Thyroid gland (tissue), 4 donors: ENCODE results near the gene CFAP97. TPM values are rescaled to one million over a fixed set of nuclear protein-coding genes. Genes with fewer than 3 reads are reported as not detected.

ENCODE experiments used
- DNase-seq, 2 donors: peaks; one replicate each; pipeline ENCODE4 v3.0.0-alpha.2; 2019
- H3K27ac ChIP-seq, 3 donors: fragments of 200-600 bp; sonication (generic); 1 replicate in 2 of 3; 2 replicates in 1 of 3; pipeline ENCODE4 v1.5.1; 2016 to 2019; ENCODE audit warnings: mild to moderate bottlenecking in 1 of 3, moderate library complexity in 1 of 3
- H3K27me3 ChIP-seq: fragments of 200-600 bp; sonication (generic); one replicate; pipeline ENCODE4 v1.5.1; 2019
- H3K36me3 ChIP-seq, 2 donors: fragments of 200-600 bp; sonication (generic); one replicate each; pipeline ENCODE4 v1.5.1; 2016 to 2019
- H3K4me1 ChIP-seq, 2 donors: fragments of 200-600 bp; sonication (generic); one replicate each; pipeline ENCODE4 v1.5.1; 2017 to 2019
- H3K4me3 ChIP-seq, 3 donors: fragments of 200-600 bp; sonication (generic); replicated peaks in 1 of 3; 1 replicate in 2 of 3; 2 replicates in 1 of 3; pipeline ENCODE4 v1.5.1; 2016; ENCODE audit warnings: mild to moderate bottlenecking in 1 of 3
- H3K9me3 ChIP-seq: fragments of 200-600 bp; sonication (generic); one replicate; pipeline ENCODE4 v1.5.1; 2017
- CTCF ChIP-seq, 6 experiments: fragments of 200-600 bp in 3 of 6; fragments of 450-650 bp in 3 of 6; sonication (generic) in 3 of 6; IDR thresholded peaks; one replicate each; pipeline ENCODE4 v1.5.1; 2016 to 2019; ENCODE audit warnings: antibody characterized with exemption in 6 of 6, mild to moderate bottlenecking in 2 of 6, inconsistent platforms in 1 of 6, moderate library complexity in 1 of 6
- POLR2A ChIP-seq, 2 donors: fragments of 450-650 bp; IDR thresholded peaks; one replicate each; pipeline ENCODE4 v1.6.1; 2017; ENCODE audit warnings: antibody characterized with exemption in 2 of 2, mild to moderate bottlenecking in 2 of 2, moderate library complexity in 1 of 2
- WGBS, 2 donors: methylation state at CpG; one replicate each; pipeline ENCODE4 v1.1.5; 2017; 5-methylcytosine and 5-hydroxymethylcytosine counted together
- intact Hi-C: fragments of 100-400 bp; cut with DNase I; formaldehyde crosslinking; loops from one replicate; pipeline ENCODE4 v1.15.1; 2023
- total RNA-seq, 4 donors: library from RNA; depleted of rRNA; stranded (reverse); fragments of >200 nt; gene quantifications; one replicate each; pipeline ENCODE4 v1.2.3, GENCODE V29; 2016

CFAP97 gene
- total RNA-seq, 4 donors from 2014 or later: 44.5 to 63.3 (median 59.1) TPM

DNA sequence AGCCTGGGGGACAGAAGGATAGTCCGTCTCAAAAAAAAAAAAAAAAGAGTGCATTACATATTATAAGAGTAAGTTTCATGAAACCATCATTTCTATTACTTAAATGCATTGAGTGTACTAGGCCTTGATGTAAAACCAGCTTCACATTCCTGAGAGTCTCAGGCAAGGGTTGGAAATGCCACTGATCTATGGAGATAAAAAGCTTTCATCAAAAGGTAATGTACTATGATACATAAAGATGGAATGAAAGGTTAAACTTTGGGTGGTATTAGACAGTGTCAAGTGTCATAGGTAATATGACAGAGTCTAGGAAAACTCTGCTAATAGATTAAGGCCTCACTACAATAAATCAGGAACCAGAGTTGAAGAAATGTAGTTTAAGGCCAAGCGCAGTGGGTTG lies 7.4 kb downstream of the CFAP97 start:
- H3K36me3 ChIP-seq: no peaks in the 10 kb centered on the region
- no peaks in the 10 kb centered on the region for H3K27me3 ChIP-seq
- H3K9me3 ChIP-seq: no peaks in the 10 kb centered on the region
- no peak overlapping the region for H3K4me3 ChIP-seq
- TF ChIP-seq POLR2A (IDR thresholded peaks at IDR 0.05) (no peak), CTCF (IDR thresholded peaks at IDR 0.05) (no peak)
- intact Hi-C loops: no loop called here
- 94 to 95% methylated on average over 2 of the region's 2 CpGs for WGBS, 2 donors
- DNase-seq: no peak
- peaks cover 0 to 5% of the 10 kb centered on the region in 2 donors for H3K4me1 ChIP-seq
- H3K27ac ChIP-seq: no peak overlapping the region

DNA sequence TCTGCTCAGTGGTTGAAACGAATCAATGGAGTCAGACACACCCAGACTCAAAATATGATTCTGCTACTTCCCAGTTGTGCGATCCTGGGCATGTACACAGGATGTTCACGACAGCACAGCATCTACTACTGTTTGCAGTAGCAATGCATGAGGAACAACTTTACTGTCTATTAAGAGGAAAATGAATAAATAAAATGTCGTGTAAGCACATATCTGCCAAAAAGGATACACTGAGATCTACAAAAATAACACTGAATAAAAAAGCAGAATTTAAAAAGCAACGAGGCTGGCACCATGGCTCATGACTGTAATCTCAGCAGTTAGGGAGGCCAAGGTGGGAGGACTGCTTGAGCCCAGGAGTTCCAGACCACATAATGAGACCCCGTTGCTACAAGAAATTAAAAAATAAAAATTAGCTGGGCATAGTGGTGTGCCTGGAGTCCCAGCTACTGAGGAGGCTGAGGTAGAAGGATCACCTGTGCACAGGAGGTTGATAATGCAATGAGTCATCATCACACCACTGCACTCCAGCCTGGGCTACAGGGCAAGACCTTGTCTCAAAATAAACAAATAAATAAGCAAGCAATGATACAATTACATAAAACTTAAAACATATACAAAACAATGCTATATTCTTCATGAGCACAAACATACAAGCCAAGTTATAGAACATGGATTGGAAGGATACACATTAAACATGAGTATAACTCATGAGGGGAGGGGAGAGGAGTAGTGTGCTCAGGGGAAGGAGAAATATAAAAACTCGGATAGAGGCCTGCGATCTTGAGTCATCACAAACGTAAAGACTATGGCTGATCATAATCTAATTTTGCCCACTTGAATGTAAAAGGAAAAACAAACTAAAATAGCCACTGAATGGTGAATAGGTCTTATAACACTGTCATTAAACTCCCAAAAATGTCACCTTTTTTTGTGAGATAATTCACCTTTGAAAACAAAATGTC lies 8.6 kb downstream of the CFAP97 start:
- Histone ChIP-seq H3K27me3 (no peaks in the 10 kb centered on the region), H3K27ac (no peak overlapping the region), H3K4me3 (no peak overlapping the region), H3K4me1 (peaks cover 0 to 5% of the 10 kb centered on the region in 2 donors), H3K9me3 (no peaks in the 10 kb centered on the region), H3K36me3 (peaks cover 3 to 7% of the 10 kb centered on the region in 2 donors)
- intact Hi-C loops: no loop called here
- TF ChIP-seq POLR2A (IDR thresholded peaks at IDR 0.05) (no peak), CTCF (IDR thresholded peaks at IDR 0.05) (no peak)
- no peak for DNase-seq
- WGBS, 2 donors: 78 to 79% methylated on average over 9 of the region's 9 CpGs

GRCh38 chr4:185192059-185192458 lies 11.7 kb downstream of the CFAP97 start:
- 86 to 93% methylated on average over 1 of the region's 1 CpG for WGBS, 2 donors
- no peak for DNase-seq
- no peak for TF ChIP-seq POLR2A (IDR thresholded peaks at IDR 0.05)
- no peak for TF ChIP-seq CTCF (IDR thresholded peaks at IDR 0.05)
- Histone ChIP-seq H3K4me3 (no peak overlapping the region), H3K4me1 (no peaks in the 10 kb centered on the region), H3K36me3 (peaks cover 3 to 11% of the 10 kb centered on the region in 2 donors), H3K27ac (no peak overlapping the region), H3K27me3 (no peaks in the 10 kb centered on the region), H3K9me3 (no peaks in the 10 kb centered on the region)
- intact Hi-C loops: no loop called here

- H3K36me3 ChIP-seq: peaks cover 3 to 11% of the 10 kb centered on the region in 2 donors
- 92% methylated on average over 6 of the region's 6 CpGs for WGBS, 2 donors
- H3K4me3 ChIP-seq: no peak overlapping the region
- intact Hi-C loops: no loop called here
- no peak for TF ChIP-seq POLR2A (IDR thresholded peaks at IDR 0.05)
- no peak for TF ChIP-seq CTCF (IDR thresholded peaks at IDR 0.05)
- no peak for DNase-seq
- H3K9me3 ChIP-seq: no peaks in the 10 kb centered on the region
- H3K27ac ChIP-seq: no peak overlapping the region
- no peaks in the 10 kb centered on the region for H3K4me1 ChIP-seq
- no peaks in the 10 kb centered on the region for H3K27me3 ChIP-seq
Measured at GRCh38 chr4:185190306-185190856, 13.4 kb downstream of the CFAP97 start.
